Neuronal stem cell (in vitro differentiated cells): ENCODE data around the gene MBOAT7.
"Not testable (repeated sequence)": the region's sequence is repeated elsewhere in the genome, so short reads cannot be mapped to it uniquely, and the experiment has no call there.

ENCODE experiments used
- DNase-seq: peaks from one replicate; pipeline ENCODE4 v3.0.0-alpha.2; 2013; ENCODE audit warnings: low spot score
- H2AFZ ChIP-seq: one replicate; pipeline ENCODE4 v1.6.1; 2013; ENCODE audit warnings: mild to moderate bottlenecking, low read length, inconsistent platforms
- H2AK5ac ChIP-seq: 2 replicates; pipeline ENCODE4 v1.6.1; 2013; ENCODE audit warnings: low read depth, mild to moderate bottlenecking, inconsistent platforms, low read length, moderate library complexity, mixed read lengths
- H2BK120ac ChIP-seq: 2 replicates; pipeline ENCODE4 v1.6.1; 2013; ENCODE audit warnings: low read depth, mild to moderate bottlenecking, inconsistent platforms, low read length, moderate library complexity, mixed read lengths
- H2BK12ac ChIP-seq: one replicate; pipeline ENCODE4 v1.6.1; 2013; ENCODE audit warnings: low read length, inconsistent platforms
- H2BK15ac ChIP-seq: 2 replicates; pipeline ENCODE4 v1.6.1; 2013; ENCODE audit warnings: mild to moderate bottlenecking, low read length, inconsistent platforms, mixed read lengths
- H2BK5ac ChIP-seq: one replicate; pipeline ENCODE4 v1.6.1; 2013; ENCODE audit warnings: inconsistent platforms, mild to moderate bottlenecking, low read length, moderate library complexity
- H3K14ac ChIP-seq: one replicate; pipeline ENCODE4 v1.6.1; 2013; ENCODE audit warnings: low read length, inconsistent platforms
- H3K18ac ChIP-seq: 2 replicates; pipeline ENCODE4 v1.6.1; 2013; ENCODE audit warnings: low read length, inconsistent platforms
- H3K23ac ChIP-seq: 2 replicates; pipeline ENCODE4 v1.6.1; 2013; ENCODE audit warnings: low read depth, mild to moderate bottlenecking, mixed read lengths, low read length, inconsistent platforms; ENCODE audit not compliant: poor library complexity
- H3K27ac ChIP-seq: replicated peaks from 3 replicates; pipeline ENCODE4 v1.5.1; 2013; ENCODE audit warnings: low read length, inconsistent platforms
- H3K27me3 ChIP-seq, 3 experiments: 2 replicates each; pipeline ENCODE4 v1.6.1; 2013; ENCODE audit warnings: low read length in 3 of 3, mild to moderate bottlenecking in 2 of 3, inconsistent platforms in 1 of 3, low read depth in 1 of 3, mixed read lengths in 1 of 3, moderate library complexity in 1 of 3; ENCODE audit not compliant: control insufficient read depth in 3 of 3, insufficient read depth in 3 of 3
- H3K36me3 ChIP-seq, 2 donors: replicated peaks in 1 of 2; 2 replicates each; pipeline ENCODE4 v1.6.1; 2013; ENCODE audit warnings: low read length in 2 of 2; ENCODE audit not compliant: control insufficient read depth in 2 of 2, insufficient read depth in 2 of 2
- H3K4ac ChIP-seq: 2 replicates; pipeline ENCODE4 v1.6.1; 2013; ENCODE audit warnings: inconsistent platforms, mild to moderate bottlenecking, low read length, moderate library complexity
- H3K4me1 ChIP-seq, 2 donors: 1 replicate in 1 of 2; 2 replicates in 1 of 2; pipeline ENCODE4 v1.6.1; 2013; ENCODE audit warnings: low read length in 2 of 2, low read depth in 1 of 2; ENCODE audit not compliant: control insufficient read depth in 2 of 2, insufficient read depth in 1 of 2
- H3K4me2 ChIP-seq: one replicate; pipeline ENCODE4 v1.6.1; 2013; ENCODE audit warnings: mild to moderate bottlenecking, low read length, inconsistent platforms; ENCODE audit not compliant: insufficient read depth, poor library complexity, severe bottlenecking
- H3K4me3 ChIP-seq, 2 donors: 2 replicates each; pipeline ENCODE4 v1.5.1; 2013; ENCODE audit warnings: low read length in 2 of 2, mild to moderate bottlenecking in 2 of 2, inconsistent platforms in 1 of 2, moderate library complexity in 1 of 2
- H3K79me1 ChIP-seq: one replicate; pipeline ENCODE4 v1.6.1; 2013; ENCODE audit warnings: low read depth, mild to moderate bottlenecking, inconsistent platforms, low read length, moderate library complexity
- H3K9ac ChIP-seq: one replicate; pipeline ENCODE4 v1.6.1; 2013; ENCODE audit warnings: mild to moderate bottlenecking, low read depth, low read length, inconsistent platforms; ENCODE audit not compliant: poor library complexity
- H3K9me3 ChIP-seq, 2 donors: replicated peaks in 1 of 2; 2 replicates each; pipeline versions ENCODE3 to v1.6.1; 2013; ENCODE audit warnings: low read length in 2 of 2, mild to moderate bottlenecking in 2 of 2, inconsistent platforms in 1 of 2, low read depth in 1 of 2, mixed read lengths in 1 of 2, moderate library complexity in 1 of 2; ENCODE audit not compliant: control insufficient read depth in 2 of 2, insufficient read depth in 1 of 2
- H4K8ac ChIP-seq: one replicate; pipeline ENCODE4 v1.6.1; 2013; ENCODE audit warnings: low read depth, mild to moderate bottlenecking, inconsistent platforms, low read length, moderate library complexity
- H4K91ac ChIP-seq: one replicate; pipeline ENCODE4 v1.6.1; 2013; ENCODE audit warnings: low read length, low read depth, mild to moderate bottlenecking, inconsistent platforms; ENCODE audit not compliant: poor library complexity
- WGBS, 2 donors: extraction: QIAGEN DNeasy Blood & Tissue Kit; methylation state at CpG; one replicate each; pipeline ENCODE4 v1.1.7; 2013; ENCODE audit warnings: missing lambda C conversion rate in 2 of 2, mixed read lengths in 1 of 2; ENCODE audit not compliant: insufficient read length in 2 of 2, insufficient replicate concordance in 1 of 2; ENCODE audit errors: extremely low coverage in 2 of 2; 5-methylcytosine and 5-hydroxymethylcytosine counted together

Gene MBOAT7

DNA sequence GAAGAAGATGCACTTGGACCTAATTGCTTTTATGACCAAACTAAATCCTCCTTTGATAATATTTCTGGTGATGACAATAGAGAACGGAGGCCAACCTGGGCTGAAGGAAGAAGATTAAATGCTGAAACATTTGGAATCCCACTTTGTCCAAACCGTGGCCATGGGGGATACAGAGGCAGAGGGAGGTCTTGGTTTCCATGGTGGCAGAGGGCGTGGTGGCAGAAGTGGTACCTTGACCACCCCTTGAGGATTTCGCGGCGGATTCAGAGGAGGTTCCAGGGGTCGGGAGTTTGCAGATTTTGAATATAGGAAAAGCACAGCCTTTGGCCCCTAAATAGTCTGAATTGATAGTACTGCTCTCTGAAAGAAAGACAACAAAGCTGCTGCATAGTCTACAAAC lies 40.7 kb upstream of the MBOAT7 start:
- no peaks in the 10 kb centered on the region for H3K79me1 ChIP-seq
- H2BK15ac ChIP-seq = no peak overlapping the region
- H2BK12ac ChIP-seq = no peak overlapping the region
- H3K9ac ChIP-seq = no peak overlapping the region
- no peak overlapping the region for H3K14ac ChIP-seq
- no peak overlapping the region for H3K18ac ChIP-seq
- no peak overlapping the region for H2BK120ac ChIP-seq
- H2BK5ac ChIP-seq = no peak overlapping the region
- no peak overlapping the region for H3K23ac ChIP-seq
- H3K36me3 ChIP-seq = no peaks in the 10 kb centered on the region
- H2AFZ ChIP-seq = no peak overlapping the region
- no peak overlapping the region for H4K91ac ChIP-seq
- no peak for DNase-seq
- H3K4me3 ChIP-seq = no peak overlapping the region
- peaks cover 0 to 4% (median 0%) of the 10 kb centered on the region in 3 experiments for H3K27me3 ChIP-seq
- no peak overlapping the region for H3K4ac ChIP-seq
- H3K4me1 ChIP-seq = peaks cover 0 to 2% of the 10 kb centered on the region in 2 donors
- H4K8ac ChIP-seq = no peak overlapping the region
- no peak overlapping the region for H2AK5ac ChIP-seq
- H3K9me3 ChIP-seq = peaks cover 0 to 4% of the 10 kb centered on the region in 2 donors
- no peak overlapping the region for H3K27ac ChIP-seq
- no CpG with 5 or more reads among the region's 7 CpGs for WGBS, 2 donors
- H3K4me2 ChIP-seq = no peak overlapping the region

DNA sequence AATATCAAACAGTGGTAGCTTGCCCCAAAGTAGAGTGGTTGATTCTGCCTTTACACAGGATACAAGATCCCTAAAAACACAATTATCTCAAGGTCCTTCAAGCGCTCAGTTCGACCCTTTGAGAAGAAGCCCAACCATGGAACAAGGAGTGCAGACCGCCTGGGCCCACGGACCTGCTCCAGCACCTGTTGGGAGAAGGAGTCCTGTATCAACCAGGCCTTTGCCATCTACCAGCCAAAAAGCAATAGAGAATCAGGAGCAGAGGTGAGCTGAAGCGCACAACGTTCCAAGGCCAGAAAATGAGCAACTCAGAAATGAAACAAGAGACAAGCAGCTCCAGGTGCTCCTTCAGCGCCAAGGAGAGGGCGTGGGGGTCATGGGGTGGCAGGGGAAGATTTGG lies 39.8 kb upstream of the MBOAT7 start:
- H4K91ac ChIP-seq = no peak overlapping the region
- no peak overlapping the region for H3K9ac ChIP-seq
- WGBS, 2 donors = no CpG with 5 or more reads among the region's 8 CpGs
- H4K8ac ChIP-seq = no peak overlapping the region
- H2AFZ ChIP-seq = no peak overlapping the region
- H3K18ac ChIP-seq = no peak overlapping the region
- no peak overlapping the region for H2BK5ac ChIP-seq
- H3K23ac ChIP-seq = no peak overlapping the region
- no peak overlapping the region for H3K4ac ChIP-seq
- H3K4me3 ChIP-seq = no peak overlapping the region
- H3K4me2 ChIP-seq = no peak overlapping the region
- H3K27me3 ChIP-seq = peaks cover 0 to 4% (median 0%) of the 10 kb centered on the region in 3 experiments
- no peak overlapping the region for H3K27ac ChIP-seq
- H3K9me3 ChIP-seq = no peaks in the 10 kb centered on the region
- H2BK15ac ChIP-seq = no peak overlapping the region
- no peak overlapping the region for H3K14ac ChIP-seq
- no peak for DNase-seq
- H2BK120ac ChIP-seq = no peak overlapping the region
- no peaks in the 10 kb centered on the region for H3K79me1 ChIP-seq
- peaks cover 0 to 2% of the 10 kb centered on the region in 2 donors for H3K4me1 ChIP-seq
- H3K36me3 ChIP-seq = no peaks in the 10 kb centered on the region
- no peak overlapping the region for H2BK12ac ChIP-seq
- H2AK5ac ChIP-seq = no peak overlapping the region

DNA sequence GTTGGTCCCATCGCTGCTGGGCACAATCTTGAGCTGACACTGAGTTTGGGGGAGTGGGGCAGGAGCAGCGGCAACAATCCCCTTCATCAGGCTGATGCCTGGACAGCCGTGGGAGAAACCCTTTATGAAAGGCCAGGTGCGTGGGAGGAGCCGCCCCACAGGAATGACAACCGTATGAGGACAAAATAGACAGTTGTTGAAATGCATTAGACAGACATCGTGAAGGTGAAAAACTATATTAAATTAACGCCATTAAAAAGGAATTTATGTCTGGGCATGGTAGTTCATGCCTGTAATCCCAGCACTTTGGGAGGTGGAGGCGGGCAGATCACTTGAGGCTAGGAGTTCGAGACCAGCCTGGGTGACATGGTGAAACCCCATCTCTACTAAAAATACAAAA lies 35.2 kb upstream of the MBOAT7 start:
- not testable (repeated sequence) for H3K36me3 ChIP-seq, H3K27me3 ChIP-seq, H3K4me3 ChIP-seq, H2AFZ ChIP-seq, H2AK5ac ChIP-seq, H4K91ac ChIP-seq, H2BK12ac ChIP-seq, DNase-seq, H3K23ac ChIP-seq, H3K18ac ChIP-seq, H2BK15ac ChIP-seq, H3K27ac ChIP-seq, H2BK120ac ChIP-seq, H3K79me1 ChIP-seq, H3K4me1 ChIP-seq, H3K4me2 ChIP-seq, H3K14ac ChIP-seq, H3K9ac ChIP-seq, H3K9me3 ChIP-seq, H2BK5ac ChIP-seq, H3K4ac ChIP-seq, H4K8ac ChIP-seq
- no CpG with 5 or more reads among the region's 10 CpGs for WGBS, 2 donors

DNA sequence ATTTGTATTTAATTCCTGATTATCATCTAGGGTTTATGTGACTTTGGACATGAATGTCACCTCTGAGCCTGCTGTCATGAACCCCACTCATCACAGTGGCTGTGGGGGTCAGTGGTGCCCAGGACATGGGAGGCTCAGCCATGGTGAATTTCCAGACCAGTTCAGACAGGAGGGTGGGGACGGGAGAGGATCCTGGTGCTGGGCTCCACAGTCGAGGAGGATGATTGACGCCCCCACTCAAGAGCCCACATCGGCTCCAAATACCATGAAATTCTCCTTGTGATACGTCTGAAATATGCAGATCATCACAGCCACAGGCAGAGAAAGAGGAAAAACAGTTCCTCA lies 34.5 kb upstream of the MBOAT7 start:
- not testable (repeated sequence) for H4K91ac ChIP-seq, H3K4me3 ChIP-seq, H3K9ac ChIP-seq, H3K4ac ChIP-seq, H3K4me2 ChIP-seq, H2AK5ac ChIP-seq, H3K27me3 ChIP-seq, H2BK5ac ChIP-seq, H2BK120ac ChIP-seq, H3K23ac ChIP-seq, H4K8ac ChIP-seq, H3K36me3 ChIP-seq, H2BK15ac ChIP-seq, H3K14ac ChIP-seq, H2BK12ac ChIP-seq, H2AFZ ChIP-seq, H3K4me1 ChIP-seq, H3K79me1 ChIP-seq, H3K27ac ChIP-seq, DNase-seq, H3K9me3 ChIP-seq, H3K18ac ChIP-seq
- no CpG with 5 or more reads among the region's 5 CpGs for WGBS, 2 donors
